ENCODE data around the gene CALD1.
A peak's percentile ranks its signal among the peaks of the same experiment; 100 is the strongest.

Gene CALD1

DNA sequence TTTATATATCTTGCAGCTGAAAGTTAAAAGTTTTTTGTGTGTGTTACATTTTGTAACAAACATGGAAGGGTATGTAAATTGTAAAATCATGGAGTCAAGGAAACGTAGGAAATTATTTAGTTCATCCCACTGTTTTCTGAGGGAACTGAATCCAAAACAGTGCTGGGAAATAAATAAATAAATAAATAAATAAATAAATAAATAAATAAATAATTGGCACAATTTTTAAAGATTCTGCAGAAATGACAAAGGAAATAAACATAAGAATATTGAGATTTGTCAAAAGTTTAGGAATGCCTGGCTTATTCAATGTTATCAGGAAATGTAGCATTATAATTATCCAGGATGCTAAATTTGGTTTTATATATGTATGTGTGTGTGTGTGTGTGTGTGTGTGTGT is 115.5 kb downstream of the CALD1 start (continued):
- TF ChIP-seq, protein P1, sequence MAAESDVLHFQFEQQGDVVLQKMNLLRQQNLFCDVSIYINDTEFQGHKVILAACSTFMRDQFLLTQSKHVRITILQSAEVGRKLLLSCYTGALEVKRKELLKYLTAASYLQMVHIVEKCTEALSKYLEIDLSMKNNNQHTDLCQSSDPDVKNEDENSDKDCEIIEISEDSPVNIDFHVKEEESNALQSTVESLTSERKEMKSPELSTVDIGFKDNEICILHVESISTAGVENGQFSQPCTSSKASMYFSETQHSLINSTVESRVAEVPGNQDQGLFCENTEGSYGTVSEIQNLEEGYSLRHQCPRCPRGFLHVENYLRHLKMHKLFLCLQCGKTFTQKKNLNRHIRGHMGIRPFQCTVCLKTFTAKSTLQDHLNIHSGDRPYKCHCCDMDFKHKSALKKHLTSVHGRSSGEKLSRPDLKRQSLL (tag by site-specific recombination; IDR thresholded peaks at IDR 0.05), result no peak
- no peak for TF ChIP-seq ZNF777 (tag by site-specific recombination; IDR thresholded peaks at IDR 0.05; ENCODE audit: borderline replicate concordance)
- no peak for TF ChIP-seq ZNF157 (tag by site-specific recombination; IDR thresholded peaks at IDR 0.05)
- TF ChIP-seq ZNF426 (tag by site-specific recombination; IDR thresholded peaks at IDR 0.05), result peak; percentile 98
- TF ChIP-seq ZNF521 (tag by site-specific recombination; IDR thresholded peaks at IDR 0.05), result no peak
- TF ChIP-seq, protein P2, sequence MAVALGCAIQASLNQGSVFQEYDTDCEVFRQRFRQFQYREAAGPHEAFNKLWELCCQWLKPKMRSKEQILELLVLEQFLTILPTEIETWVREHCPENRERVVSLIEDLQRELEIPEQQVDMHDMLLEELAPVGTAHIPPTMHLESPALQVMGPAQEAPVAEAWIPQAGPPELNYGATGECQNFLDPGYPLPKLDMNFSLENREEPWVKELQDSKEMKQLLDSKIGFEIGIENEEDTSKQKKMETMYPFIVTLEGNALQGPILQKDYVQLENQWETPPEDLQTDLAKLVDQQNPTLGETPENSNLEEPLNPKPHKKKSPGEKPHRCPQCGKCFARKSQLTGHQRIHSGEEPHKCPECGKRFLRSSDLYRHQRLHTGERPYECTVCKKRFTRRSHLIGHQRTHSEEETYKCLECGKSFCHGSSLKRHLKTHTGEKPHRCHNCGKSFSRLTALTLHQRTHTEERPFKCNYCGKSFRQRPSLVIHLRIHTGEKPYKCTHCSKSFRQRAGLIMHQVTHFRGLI (tag by site-specific recombination; IDR thresholded peaks at IDR 0.05), result no peak
- TF ChIP-seq ZNF37A (tag by site-specific recombination; IDR thresholded peaks at IDR 0.05), result no peak
- 0 out of 2 replicates have a peak, but pooled peaks have one; percentile 24 for TF ChIP-seq SP3 (tag by site-specific recombination; IDR thresholded peaks at IDR 0.05)
- no peak for TF ChIP-seq ZNF274 (IDR thresholded peaks at IDR 0.05; ENCODE audit: low read length)
- no peak for TF ChIP-seq ZNF274 (tag by site-specific recombination; IDR thresholded peaks at IDR 0.05; ENCODE audit: borderline replicate concordance)
- TF ChIP-seq SP2 (tag by site-specific recombination; IDR thresholded peaks at IDR 0.05), result no peak
- TF ChIP-seq ZNF654 (tag by site-specific recombination; IDR thresholded peaks at IDR 0.05; ENCODE audit: low read depth), result peak; percentile 43
- peak; percentile 70; the same call in 1 of the 2 replicates for TF ChIP-seq ZNF302 (tag by site-specific recombination; IDR thresholded peaks at IDR 0.05; ENCODE audit: low read depth)
- TF ChIP-seq ZNF629 (tag by site-specific recombination; IDR thresholded peaks at IDR 0.05), result no peak
- no peak for TF ChIP-seq ZNF146 (tag by site-specific recombination; IDR thresholded peaks at IDR 0.05)
- TF ChIP-seq ZNF140 (tag by site-specific recombination; IDR thresholded peaks at IDR 0.05), result no peak; the same call in 1 of the 2 replicates
- TF ChIP-seq, protein P3, sequence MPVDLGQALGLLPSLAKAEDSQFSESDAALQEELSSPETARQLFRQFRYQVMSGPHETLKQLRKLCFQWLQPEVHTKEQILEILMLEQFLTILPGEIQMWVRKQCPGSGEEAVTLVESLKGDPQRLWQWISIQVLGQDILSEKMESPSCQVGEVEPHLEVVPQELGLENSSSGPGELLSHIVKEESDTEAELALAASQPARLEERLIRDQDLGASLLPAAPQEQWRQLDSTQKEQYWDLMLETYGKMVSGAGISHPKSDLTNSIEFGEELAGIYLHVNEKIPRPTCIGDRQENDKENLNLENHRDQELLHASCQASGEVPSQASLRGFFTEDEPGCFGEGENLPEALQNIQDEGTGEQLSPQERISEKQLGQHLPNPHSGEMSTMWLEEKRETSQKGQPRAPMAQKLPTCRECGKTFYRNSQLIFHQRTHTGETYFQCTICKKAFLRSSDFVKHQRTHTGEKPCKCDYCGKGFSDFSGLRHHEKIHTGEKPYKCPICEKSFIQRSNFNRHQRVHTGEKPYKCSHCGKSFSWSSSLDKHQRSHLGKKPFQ (tag by site-specific recombination; IDR thresholded peaks at IDR 0.05), result no peak; the same call in 1 of the 2 replicates
- TF ChIP-seq, protein P4, sequence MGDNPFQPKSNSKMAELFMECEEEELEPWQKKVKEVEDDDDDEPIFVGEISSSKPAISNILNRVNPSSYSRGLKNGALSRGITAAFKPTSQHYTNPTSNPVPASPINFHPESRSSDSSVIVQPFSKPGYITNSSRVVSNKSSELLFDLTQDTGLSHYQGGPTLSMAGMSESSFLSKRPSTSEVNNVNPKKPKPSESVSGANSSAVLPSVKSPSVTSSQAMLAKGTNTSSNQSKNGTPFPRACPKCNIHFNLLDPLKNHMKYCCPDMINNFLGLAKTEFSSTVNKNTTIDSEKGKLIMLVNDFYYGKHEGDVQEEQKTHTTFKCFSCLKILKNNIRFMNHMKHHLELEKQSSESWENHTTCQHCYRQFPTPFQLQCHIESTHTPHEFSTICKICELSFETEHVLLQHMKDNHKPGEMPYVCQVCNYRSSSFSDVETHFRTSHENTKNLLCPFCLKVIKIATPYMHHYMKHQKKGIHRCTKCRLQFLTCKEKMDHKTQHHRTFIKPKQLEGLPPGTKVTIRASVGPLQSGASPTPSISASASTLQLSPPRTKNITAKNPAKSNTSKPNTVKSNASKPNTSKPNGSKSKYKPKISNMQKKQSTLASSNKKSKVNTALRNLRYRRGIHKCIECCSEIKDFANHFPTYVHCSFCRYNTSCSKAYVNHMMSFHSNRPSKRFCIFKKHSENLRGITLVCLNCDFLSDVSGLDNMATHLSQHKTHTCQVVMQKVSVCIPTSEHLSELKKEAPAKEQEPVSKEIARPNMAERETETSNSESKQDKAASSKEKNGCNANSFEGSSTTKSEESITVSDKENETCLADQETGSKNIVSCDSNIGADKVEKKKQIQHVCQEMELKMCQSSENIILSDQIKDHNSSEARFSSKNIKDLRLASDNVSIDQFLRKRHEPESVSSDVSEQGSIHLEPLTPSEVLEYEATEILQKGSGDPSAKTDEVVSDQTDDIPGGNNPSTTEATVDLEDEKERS (tag by site-specific recombination; IDR thresholded peaks at IDR 0.05), result no peak
- TF ChIP-seq TRIM28 (IDR thresholded peaks at IDR 0.05; ENCODE audit: borderline replicate concordance, low read length), result no peak
- TF ChIP-seq ZNF658 (tag by site-specific recombination; IDR thresholded peaks at IDR 0.05), result no peak
- no peak for TF ChIP-seq ZNF76 (tag by site-specific recombination; IDR thresholded peaks at IDR 0.05; ENCODE audit: borderline replicate concordance, low read depth)
- TF ChIP-seq SCRT1 (tag by site-specific recombination; IDR thresholded peaks at IDR 0.05; ENCODE audit: borderline replicate concordance), result no peak
- no peak for TF ChIP-seq ZNF830 (tag by site-specific recombination; IDR thresholded peaks at IDR 0.05; ENCODE audit: low read depth)
- no peak for TF ChIP-seq ZNF585B (tag by site-specific recombination; IDR thresholded peaks at IDR 0.05)
- TF ChIP-seq, protein P5, sequence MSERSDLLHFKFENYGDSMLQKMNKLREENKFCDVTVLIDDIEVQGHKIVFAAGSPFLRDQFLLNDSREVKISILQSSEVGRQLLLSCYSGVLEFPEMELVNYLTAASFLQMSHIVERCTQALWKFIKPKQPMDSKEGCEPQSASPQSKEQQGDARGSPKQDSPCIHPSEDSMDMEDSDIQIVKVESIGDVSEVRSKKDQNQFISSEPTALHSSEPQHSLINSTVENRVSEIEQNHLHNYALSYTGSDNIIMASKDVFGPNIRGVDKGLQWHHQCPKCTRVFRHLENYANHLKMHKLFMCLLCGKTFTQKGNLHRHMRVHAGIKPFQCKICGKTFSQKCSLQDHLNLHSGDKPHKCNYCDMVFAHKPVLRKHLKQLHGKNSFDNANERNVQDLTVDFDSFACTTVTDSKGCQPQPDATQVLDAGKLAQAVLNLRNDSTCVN (tag by site-specific recombination; optimal IDR thresholded peaks at IDR 0.05), result no peak
- TF ChIP-seq, protein P6, sequence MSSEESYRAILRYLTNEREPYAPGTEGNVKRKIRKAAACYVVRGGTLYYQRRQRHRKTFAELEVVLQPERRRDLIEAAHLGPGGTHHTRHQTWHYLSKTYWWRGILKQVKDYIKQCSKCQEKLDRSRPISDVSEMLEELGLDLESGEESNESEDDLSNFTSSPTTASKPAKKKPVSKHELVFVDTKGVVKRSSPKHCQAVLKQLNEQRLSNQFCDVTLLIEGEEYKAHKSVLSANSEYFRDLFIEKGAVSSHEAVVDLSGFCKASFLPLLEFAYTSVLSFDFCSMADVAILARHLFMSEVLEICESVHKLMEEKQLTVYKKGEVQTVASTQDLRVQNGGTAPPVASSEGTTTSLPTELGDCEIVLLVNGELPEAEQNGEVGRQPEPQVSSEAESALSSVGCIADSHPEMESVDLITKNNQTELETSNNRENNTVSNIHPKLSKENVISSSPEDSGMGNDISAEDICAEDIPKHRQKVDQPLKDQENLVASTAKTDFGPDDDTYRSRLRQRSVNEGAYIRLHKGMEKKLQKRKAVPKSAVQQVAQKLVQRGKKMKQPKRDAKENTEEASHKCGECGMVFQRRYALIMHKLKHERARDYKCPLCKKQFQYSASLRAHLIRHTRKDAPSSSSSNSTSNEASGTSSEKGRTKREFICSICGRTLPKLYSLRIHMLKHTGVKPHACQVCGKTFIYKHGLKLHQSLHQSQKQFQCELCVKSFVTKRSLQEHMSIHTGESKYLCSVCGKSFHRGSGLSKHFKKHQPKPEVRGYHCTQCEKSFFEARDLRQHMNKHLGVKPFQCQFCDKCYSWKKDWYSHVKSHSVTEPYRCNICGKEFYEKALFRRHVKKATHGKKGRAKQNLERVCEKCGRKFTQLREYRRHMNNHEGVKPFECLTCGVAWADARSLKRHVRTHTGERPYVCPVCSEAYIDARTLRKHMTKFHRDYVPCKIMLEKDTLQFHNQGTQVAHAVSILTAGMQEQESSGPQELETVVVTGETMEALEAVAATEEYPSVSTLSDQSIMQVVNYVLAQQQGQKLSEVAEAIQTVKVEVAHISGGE (tag by site-specific recombination; conservative IDR thresholded peaks at IDR 0.05; ENCODE audit: low read depth), result peak; percentile 87

Data from HEK293 (cell line).